Right renal cortex interstitium (tissue), 3 donors: ENCODE results near the gene SIM2. TPM values are rescaled to one million over a fixed set of nuclear protein-coding genes. Genes with fewer than 3 reads are reported as not detected.

Experiments used
- DNase-seq, 3 donors: peaks; one replicate each; pipeline ENCODE4 v3.0.0-alpha.2; 2013; ENCODE audit warnings: low read depth in 3 of 3, low spot score in 2 of 3
- polyA plus RNA-seq, 3 donors: library from polyadenylated mRNA; unstranded; fragments of 120-200 nt; gene quantifications; one replicate each; pipeline ENCODE4 v1.2.1, GENCODE V29; 2013; ENCODE audit not compliant: insufficient read length in 3 of 3

The SIM2 gene
- polyA plus RNA-seq, 3 donors: 16.6 to 22.3 (median 19.1) TPM

DNA sequence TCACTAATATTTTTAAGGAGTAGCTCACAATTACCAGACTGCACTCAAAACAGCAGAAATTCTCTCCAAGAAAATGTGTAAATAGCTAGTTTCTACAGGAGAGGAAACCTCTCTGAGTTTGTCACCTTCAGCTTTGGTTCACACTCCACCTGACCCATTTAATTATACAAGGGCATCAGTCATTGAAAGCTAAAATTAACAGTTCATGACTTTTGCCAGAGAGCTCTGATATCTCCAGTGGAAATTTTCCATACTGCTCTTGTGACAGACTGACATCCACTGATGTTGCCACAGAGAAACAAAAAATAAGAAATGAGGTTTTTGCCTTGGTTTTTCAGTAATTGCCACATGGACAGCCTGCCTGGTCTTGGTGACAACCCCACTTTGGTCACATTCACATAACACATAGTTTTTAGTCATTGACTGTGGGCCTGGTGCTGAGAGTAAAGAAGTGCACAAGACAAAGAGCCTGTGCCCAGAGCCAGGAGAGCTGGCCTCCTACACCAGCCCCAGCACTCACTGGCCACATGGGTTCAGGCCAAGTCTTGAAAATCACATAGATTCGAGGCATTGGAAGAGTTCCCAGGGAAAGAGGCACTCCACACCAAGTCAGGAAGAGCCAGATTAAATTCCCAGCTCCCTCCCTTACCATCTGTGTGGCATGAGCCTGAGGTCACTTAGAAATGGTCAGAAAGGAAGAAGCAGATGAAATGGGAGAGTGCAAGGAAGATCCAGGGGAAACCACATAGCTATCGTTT is 13.8 kb upstream of the SIM2 start:
- no peak for DNase-seq

GRCh38 chr21:36686955-36687354 is 12.0 kb upstream of the SIM2 start:
- no peak for DNase-seq

DNA sequence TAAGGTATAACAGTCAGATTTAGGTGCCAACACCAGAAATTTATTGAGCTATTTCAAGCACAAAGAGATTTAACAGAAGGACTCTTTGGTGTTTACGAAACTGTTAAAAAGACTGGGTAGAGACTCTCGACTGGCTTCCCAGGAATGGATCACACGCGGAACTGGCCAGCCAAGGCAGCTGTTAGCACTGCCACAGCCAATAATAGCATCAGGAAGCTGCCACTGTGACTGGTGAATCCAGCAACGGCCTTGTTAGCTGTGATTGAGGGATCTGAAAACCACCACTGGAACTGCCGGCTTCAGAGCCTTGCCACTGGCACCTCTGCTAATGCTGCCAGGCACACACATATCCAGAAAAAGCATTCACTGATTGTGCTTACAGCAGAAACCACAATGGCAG is 10.6 kb upstream of the SIM2 start:
- no peak for DNase-seq

- DNase-seq: no peak
These were observed 9.6 kb upstream of the SIM2 start for GRCh38 chr21:36689324-36689723.

GRCh38 chr21:36690628-36691554 is 8.0 kb upstream of the SIM2 start:
- DNase-seq: no peak

DNA sequence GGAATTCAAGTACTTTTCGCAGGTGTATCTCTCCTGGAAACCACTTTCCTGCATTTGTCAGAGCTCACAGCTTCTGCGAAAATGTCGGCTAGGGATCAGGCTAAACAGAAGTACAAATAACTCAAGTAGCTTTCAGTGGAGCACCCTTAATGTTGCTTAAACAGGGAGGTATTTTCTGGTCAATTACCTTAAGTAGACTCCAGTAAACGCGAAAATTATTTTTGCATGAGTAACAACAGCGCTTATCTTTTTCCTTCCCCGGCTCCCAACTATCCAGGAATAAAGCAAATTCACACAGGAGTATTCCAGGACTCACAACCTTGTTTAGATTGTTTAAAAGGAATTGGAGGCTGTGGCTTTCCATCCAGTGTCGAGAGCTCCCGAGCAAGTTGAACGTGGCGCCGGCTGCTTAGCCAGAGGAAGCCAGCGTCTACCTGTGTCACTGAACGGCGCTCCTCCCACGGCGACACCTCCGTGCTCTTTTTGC is 7.3 kb upstream of the SIM2 start:
- DNase-seq: no peak

- DNase-seq: no peak
These were observed 6.6 kb upstream of the SIM2 start for GRCh38 chr21:36692114-36692834.

GRCh38 chr21:36692835-36693488 is 6.0 kb upstream of the SIM2 start:
- no peak for DNase-seq

GRCh38 chr21:36693489-36694030 is 5.4 kb upstream of the SIM2 start:
- DNase-seq: no peak

GRCh38 chr21:36694031-36694515 is 4.8 kb upstream of the SIM2 start:
- no peak for DNase-seq

GRCh38 chr21:36694593-36695282 is 4.2 kb upstream of the SIM2 start:
- no peak for DNase-seq

- DNase-seq: no peak
These were observed 3.7 kb upstream of the SIM2 start for GRCh38 chr21:36695283-36695634.

DNA sequence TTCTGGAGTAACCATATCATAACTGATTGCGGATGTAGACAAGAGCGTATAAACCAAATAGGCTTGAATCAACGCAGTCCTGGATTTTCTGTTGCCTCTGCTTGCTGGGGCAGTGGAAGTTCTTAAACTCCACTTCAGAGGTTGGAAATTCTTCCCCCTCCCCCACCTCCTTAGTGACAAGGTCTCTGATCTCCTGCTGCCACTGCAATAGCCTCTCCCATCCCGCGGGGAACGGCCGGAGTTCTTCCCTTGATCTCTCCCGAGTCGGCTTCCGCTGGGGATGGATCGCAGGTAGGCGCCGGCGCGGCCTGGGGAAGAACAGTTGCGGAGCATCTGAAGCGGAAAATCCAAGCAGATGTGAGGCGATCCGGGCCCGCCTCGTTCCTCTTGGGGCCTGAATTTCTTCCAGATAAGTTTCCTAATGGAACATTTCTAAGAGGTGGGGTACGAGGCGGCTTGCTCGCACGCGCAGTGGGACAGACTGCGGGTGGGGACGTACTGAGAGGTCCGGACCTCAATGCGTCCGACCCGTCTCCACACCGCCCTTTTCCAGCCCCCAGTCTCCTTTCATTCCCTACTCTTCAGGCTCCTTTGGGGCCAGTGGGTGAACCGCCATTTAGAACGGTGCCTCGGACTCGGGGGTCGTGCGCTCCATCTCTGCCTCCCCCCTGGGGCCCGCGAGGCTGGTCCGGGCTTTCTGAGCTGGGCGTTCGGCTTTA is 3.1 kb upstream of the SIM2 start:
- DNase-seq: no peak

- no peak for DNase-seq
These were observed 2.4 kb upstream of the SIM2 start for GRCh38 chr21:36696390-36697059.

DNA sequence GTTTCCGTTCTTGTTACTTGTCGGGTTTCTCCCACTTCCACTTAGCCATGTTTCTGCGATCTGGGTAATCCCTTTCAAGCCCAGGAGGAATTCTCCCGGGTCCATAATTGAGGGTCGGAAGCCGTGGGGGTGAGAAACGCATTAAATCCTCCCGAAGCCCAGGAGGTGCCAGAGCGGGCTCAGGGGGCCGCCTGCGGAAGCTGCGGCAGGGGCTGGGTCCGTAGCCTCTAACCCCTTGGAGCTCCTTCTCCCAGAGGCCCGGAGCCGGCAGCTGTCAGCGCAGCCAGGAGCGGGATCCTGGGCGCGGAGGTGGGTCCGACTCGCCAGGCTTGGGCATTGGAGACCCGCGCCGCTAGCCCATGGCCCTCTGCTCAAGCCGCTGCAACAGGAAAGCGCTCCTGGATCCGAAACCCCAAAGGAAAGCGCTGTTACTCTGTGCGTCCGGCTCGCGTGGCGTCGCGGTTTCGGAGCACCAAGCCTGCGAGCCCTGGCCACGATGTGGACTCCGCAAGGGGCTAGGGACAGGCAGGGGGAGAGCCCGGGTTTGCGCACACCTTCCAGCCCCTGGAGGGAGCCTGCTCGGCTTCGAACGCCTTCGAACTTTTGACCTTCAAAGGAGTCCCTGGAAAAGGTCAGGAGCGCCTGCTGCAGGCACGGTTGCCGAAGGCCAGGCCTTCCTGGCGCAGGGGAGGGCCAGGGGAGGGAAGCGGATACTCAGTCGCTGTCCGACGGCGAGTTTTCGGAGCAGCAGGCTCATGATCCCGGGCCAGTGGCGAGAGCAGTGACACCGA is 1.7 kb upstream of the SIM2 start:
- no peak for DNase-seq

- DNase-seq: no peak
These were observed 997 bp upstream of the SIM2 start for GRCh38 chr21:36697851-36698384.

DNA sequence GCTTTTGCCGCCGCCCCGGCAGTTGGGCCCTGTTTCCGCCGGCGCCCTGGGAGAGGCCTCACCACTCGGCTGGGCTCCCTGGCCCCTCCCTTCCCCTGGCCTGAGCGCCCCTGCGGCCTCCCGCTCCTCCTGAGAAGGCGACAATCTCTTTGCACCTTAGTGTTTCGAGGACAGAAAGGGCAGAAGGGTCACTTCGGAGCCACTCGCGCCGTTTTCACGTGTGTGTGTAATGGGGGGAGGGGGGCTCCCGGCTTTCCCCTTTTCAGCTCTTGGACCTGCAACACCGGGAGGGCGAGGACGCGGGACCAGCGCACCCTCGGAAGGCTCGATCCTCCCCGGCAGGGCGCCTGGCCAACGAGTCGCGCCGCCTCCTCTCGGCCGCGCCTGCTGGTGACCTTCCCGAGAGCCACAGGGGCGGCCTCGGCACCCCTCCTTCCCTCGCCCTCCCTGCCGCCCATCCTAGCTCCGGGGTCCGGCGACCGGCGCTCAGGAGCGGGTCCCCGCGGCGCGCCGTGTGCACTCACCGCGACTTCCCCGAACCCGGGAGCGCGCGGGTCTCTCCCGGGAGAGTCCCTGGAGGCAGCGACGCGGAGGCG is 432 bp upstream of the SIM2 start:
- no peak for DNase-seq
